ENCODE measurements around the gene COX5B.

Gene COX5B

DNA sequence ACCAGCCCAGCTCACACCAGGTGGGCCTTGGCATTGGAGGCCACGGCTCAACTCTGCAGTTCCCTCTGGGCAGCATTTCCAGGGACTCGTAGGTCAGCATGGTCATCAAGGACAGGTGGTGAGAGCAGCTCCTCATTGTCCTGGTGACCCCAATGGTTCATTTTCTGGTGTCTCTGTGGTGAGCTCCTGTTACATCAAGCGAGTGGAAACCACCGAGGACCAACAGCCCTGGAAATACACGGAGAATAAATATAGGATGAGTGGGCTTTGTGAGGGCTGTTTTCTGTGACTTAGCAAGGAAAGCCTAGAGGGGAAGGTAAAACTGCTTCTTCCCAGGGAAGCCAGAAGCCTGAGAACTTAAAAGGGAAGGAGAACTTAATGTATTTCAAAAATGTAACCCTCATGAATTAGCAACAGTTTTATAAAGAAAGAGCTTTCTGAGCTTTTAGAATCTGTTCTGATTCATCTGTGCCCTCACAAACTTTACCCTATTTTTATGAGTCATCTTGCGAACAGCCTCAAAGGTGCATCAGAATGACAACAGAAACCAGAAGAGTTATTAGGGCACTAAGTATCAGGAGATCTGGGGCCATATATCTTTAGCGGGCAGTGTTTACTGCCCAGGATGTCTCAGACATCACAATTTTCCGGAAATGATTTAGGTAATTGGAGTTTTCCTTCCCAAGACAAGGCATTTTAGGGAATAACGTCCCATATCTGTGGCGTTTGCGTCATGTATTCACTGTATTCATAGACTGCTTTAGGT lies 42.4 kb downstream of the COX5B start:
- ATAC-seq = no peak

DNA sequence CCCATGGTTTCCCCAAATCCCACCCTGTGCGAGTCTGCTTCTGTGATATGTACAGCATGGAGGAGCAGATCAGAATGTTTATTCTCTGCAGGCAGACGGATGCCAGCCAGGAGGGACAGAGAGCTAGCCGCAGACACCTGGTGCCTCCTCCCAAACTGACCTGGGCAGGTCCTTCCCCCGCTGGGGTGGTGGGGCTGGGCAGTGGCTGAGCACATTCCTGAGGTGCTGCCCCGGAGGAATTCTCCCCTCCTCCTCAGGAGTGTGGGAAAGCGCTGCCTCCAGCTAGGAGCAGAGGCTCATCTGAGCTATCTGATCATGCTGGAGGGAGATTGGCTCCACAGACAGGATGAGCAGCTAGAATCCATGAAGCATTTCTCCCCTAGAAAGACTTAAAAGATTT lies 45.3 kb downstream of the COX5B start:
- TF ChIP-seq ZFP30 (CRISPR knock-in tag; IDR thresholded peaks at IDR 0.05) = no peak
- no peak for TF ChIP-seq OSR1 (CRISPR knock-in tag; IDR thresholded peaks at IDR 0.05)
- no peak for TF ChIP-seq TOX (CRISPR knock-in tag; IDR thresholded peaks at IDR 0.05; ENCODE audit: borderline replicate concordance)
- TF ChIP-seq ZFP3 (CRISPR knock-in tag; IDR thresholded peaks at IDR 0.05) = no peak
- TF ChIP-seq CSDC2 (CRISPR knock-in tag; IDR thresholded peaks at IDR 0.05) = no peak
- no peak for TF ChIP-seq ISL1 (CRISPR knock-in tag; IDR thresholded peaks at IDR 0.05)
- TF ChIP-seq ARNTL (CRISPR knock-in tag; IDR thresholded peaks at IDR 0.05; ENCODE audit: borderline replicate concordance, low read depth) = no peak
- no peak for TF ChIP-seq ZC3H10 (CRISPR knock-in tag; IDR thresholded peaks at IDR 0.05)
- no peak for TF ChIP-seq TCF4 (CRISPR knock-in tag; IDR thresholded peaks at IDR 0.05; ENCODE audit: borderline replicate concordance)
- TF ChIP-seq, protein P1, sequence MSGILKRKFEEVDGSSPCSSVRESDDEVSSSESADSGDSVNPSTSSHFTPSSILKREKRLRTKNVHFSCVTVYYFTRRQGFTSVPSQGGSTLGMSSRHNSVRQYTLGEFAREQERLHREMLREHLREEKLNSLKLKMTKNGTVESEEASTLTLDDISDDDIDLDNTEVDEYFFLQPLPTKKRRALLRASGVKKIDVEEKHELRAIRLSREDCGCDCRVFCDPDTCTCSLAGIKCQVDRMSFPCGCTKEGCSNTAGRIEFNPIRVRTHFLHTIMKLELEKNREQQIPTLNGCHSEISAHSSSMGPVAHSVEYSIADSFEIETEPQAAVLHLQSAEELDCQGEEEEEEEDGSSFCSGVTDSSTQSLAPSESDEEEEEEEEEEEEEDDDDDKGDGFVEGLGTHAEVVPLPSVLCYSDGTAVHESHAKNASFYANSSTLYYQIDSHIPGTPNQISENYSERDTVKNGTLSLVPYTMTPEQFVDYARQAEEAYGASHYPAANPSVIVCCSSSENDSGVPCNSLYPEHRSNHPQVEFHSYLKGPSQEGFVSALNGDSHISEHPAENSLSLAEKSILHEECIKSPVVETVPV (CRISPR knock-in tag; IDR thresholded peaks at IDR 0.05) = no peak
- no peak for ATAC-seq

More for the DNA sequence above, 42.4 kb downstream of the COX5B start:
- TF ChIP-seq, protein P2, sequence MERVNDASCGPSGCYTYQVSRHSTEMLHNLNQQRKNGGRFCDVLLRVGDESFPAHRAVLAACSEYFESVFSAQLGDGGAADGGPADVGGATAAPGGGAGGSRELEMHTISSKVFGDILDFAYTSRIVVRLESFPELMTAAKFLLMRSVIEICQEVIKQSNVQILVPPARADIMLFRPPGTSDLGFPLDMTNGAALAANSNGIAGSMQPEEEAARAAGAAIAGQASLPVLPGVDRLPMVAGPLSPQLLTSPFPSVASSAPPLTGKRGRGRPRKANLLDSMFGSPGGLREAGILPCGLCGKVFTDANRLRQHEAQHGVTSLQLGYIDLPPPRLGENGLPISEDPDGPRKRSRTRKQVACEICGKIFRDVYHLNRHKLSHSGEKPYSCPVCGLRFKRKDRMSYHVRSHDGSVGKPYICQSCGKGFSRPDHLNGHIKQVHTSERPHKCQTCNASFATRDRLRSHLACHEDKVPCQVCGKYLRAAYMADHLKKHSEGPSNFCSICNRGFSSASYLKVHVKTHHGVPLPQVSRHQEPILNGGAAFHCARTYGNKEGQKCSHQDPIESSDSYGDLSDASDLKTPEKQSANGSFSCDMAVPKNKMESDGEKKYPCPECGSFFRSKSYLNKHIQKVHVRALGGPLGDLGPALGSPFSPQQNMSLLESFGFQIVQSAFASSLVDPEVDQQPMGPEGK (CRISPR knock-in tag; IDR thresholded peaks at IDR 0.05; ENCODE audit: borderline replicate concordance) = no peak
- TF ChIP-seq ARNTL (CRISPR knock-in tag; IDR thresholded peaks at IDR 0.05; ENCODE audit: borderline replicate concordance, low read depth) = no peak
- TF ChIP-seq SNAI2 (CRISPR knock-in tag; IDR thresholded peaks at IDR 0.05) = no peak
- TF ChIP-seq, protein P3, sequence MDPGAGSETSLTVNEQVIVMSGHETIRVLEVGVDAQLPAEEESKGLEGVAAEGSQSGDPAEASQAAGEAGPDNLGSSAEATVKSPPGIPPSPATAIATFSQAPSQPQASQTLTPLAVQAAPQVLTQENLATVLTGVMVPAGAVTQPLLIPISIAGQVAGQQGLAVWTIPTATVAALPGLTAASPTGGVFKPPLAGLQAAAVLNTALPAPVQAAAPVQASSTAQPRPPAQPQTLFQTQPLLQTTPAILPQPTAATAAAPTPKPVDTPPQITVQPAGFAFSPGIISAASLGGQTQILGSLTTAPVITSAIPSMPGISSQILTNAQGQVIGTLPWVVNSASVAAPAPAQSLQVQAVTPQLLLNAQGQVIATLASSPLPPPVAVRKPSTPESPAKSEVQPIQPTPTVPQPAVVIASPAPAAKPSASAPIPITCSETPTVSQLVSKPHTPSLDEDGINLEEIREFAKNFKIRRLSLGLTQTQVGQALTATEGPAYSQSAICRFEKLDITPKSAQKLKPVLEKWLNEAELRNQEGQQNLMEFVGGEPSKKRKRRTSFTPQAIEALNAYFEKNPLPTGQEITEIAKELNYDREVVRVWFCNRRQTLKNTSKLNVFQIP (CRISPR knock-in tag; IDR thresholded peaks at IDR 0.05; ENCODE audit: borderline replicate concordance, low read depth) = no peak
- TF ChIP-seq ZNF70 (CRISPR knock-in tag; IDR thresholded peaks at IDR 0.05) = no peak
- no peak for TF ChIP-seq PPARA (CRISPR knock-in tag; IDR thresholded peaks at IDR 0.05; ENCODE audit: borderline replicate concordance)
- TF ChIP-seq ZNF565 (CRISPR knock-in tag; conservative IDR thresholded peaks at IDR 0.05; ENCODE audit: low read depth) = no peak
- no peak for TF ChIP-seq ZFP3 (CRISPR knock-in tag; IDR thresholded peaks at IDR 0.05)
- no peak for TF ChIP-seq GLIS3 (CRISPR knock-in tag; IDR thresholded peaks at IDR 0.05)
- no peak for TF ChIP-seq CSDC2 (CRISPR knock-in tag; IDR thresholded peaks at IDR 0.05)
- TF ChIP-seq, protein P4, sequence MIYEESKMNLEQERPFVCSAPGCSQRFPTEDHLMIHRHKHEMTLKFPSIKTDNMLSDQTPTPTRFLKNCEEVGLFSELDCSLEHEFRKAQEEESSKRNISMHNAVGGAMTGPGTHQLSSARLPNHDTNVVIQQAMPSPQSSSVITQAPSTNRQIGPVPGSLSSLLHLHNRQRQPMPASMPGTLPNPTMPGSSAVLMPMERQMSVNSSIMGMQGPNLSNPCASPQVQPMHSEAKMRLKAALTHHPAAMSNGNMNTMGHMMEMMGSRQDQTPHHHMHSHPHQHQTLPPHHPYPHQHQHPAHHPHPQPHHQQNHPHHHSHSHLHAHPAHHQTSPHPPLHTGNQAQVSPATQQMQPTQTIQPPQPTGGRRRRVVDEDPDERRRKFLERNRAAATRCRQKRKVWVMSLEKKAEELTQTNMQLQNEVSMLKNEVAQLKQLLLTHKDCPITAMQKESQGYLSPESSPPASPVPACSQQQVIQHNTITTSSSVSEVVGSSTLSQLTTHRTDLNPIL (CRISPR knock-in tag; IDR thresholded peaks at IDR 0.05; ENCODE audit: low read depth) = no peak
- TF ChIP-seq BACH2 (CRISPR knock-in tag; IDR thresholded peaks at IDR 0.05; ENCODE audit: borderline replicate concordance) = no peak
- TF ChIP-seq, protein P1 (CRISPR knock-in tag; IDR thresholded peaks at IDR 0.05) = no peak
- no peak for TF ChIP-seq ESRRG (CRISPR knock-in tag; IDR thresholded peaks at IDR 0.05)
- TF ChIP-seq, protein P5, sequence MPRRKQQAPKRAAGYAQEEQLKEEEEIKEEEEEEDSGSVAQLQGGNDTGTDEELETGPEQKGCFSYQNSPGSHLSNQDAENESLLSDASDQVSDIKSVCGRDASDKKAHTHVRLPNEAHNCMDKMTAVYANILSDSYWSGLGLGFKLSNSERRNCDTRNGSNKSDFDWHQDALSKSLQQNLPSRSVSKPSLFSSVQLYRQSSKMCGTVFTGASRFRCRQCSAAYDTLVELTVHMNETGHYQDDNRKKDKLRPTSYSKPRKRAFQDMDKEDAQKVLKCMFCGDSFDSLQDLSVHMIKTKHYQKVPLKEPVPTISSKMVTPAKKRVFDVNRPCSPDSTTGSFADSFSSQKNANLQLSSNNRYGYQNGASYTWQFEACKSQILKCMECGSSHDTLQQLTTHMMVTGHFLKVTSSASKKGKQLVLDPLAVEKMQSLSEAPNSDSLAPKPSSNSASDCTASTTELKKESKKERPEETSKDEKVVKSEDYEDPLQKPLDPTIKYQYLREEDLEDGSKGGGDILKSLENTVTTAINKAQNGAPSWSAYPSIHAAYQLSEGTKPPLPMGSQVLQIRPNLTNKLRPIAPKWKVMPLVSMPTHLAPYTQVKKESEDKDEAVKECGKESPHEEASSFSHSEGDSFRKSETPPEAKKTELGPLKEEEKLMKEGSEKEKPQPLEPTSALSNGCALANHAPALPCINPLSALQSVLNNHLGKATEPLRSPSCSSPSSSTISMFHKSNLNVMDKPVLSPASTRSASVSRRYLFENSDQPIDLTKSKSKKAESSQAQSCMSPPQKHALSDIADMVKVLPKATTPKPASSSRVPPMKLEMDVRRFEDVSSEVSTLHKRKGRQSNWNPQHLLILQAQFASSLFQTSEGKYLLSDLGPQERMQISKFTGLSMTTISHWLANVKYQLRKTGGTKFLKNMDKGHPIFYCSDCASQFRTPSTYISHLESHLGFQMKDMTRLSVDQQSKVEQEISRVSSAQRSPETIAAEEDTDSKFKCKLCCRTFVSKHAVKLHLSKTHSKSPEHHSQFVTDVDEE (CRISPR knock-in tag; IDR thresholded peaks at IDR 0.05) = no peak
- no peak for TF ChIP-seq TCF4 (CRISPR knock-in tag; IDR thresholded peaks at IDR 0.05; ENCODE audit: borderline replicate concordance)
- TF ChIP-seq ZNF8 (CRISPR knock-in tag; IDR thresholded peaks at IDR 0.05) = no peak
- no peak for TF ChIP-seq ISL1 (CRISPR knock-in tag; IDR thresholded peaks at IDR 0.05)
- no peak for TF ChIP-seq TOX (CRISPR knock-in tag; IDR thresholded peaks at IDR 0.05; ENCODE audit: borderline replicate concordance)
- no peak for TF ChIP-seq ZFP30 (CRISPR knock-in tag; IDR thresholded peaks at IDR 0.05)

Measured in SK-N-SH treated with all-trans-retinoic acid at 6 μM for 48 hours (cell line).